ENCODE results near the gene HOXC11. TPM values are rescaled to one million over a fixed set of nuclear protein-coding genes. Genes with fewer than 3 reads are reported as not detected.

HOXC11 gene
- total and polyA plus RNA-seq, 2 of the 4 experiments (the other 2 are of a cell fraction), result not detected

- ChIA-PET CTCF (no interaction called here), POLR2A (ENCODE audit: unreplicated experiment) (no interaction called here)
- Histone ChIP-seq H3K9me3 (ENCODE audit: control insufficient read depth, insufficient read depth, low read length) (peaks cover 15% of the 10 kb centered on the region), H2BK5ac (ENCODE audit: low read depth, low read length, poor library complexity, severe bottlenecking) (no peak within 1 kb of the TSS), H3K56ac (ENCODE audit: extremely low read depth, insufficient read depth, low read length) (no peak within 1 kb of the TSS), H3K9ac (ENCODE audit: low read depth, low read length) (no peak within 1 kb of the TSS), H3K4me2 (ENCODE audit: low read depth, low read length) (peak within 1 kb of the TSS; percentile 50; the same call in 1 of the 2 replicates), H2AFZ (replicated peaks; ENCODE audit: low read length, poor library complexity) (peak within 1 kb of the TSS; percentile 14), H3K18ac (ENCODE audit: low read depth, low read length) (no peak within 1 kb of the TSS), H3K4me1 (ENCODE audit: control insufficient read depth, insufficient read depth, low read length) (peaks cover 2% of the 10 kb centered on the region; the same call in 1 of the 2 replicates), H3K27ac (ENCODE audit: insufficient read depth, low read length) (no peak within 1 kb of the TSS), H4K8ac (ENCODE audit: low read depth in 2 of 2, low read length in 2 of 2) (no peak within 1 kb of the TSS), H4K20me1 (ENCODE audit: insufficient read depth, low read length) (peaks cover 2% of the 10 kb centered on the region; the same call in 1 of the 2 replicates), H3K36me3 (ENCODE audit: control insufficient read depth, insufficient read depth, low read length) (no peaks in the 10 kb centered on the region), H3K14ac (replicated peaks; ENCODE audit: low read depth, low read length) (no peak within 1 kb of the TSS), H2BK20ac (ENCODE audit: low read depth, low read length) (no peak within 1 kb of the TSS), H3K4ac (ENCODE audit: low read depth, low read length) (no peak within 1 kb of the TSS), H2BK15ac (ENCODE audit: low read depth, low read length) (no peak within 1 kb of the TSS), H3K27me3 (ENCODE audit: control insufficient read depth, insufficient read depth, low read length) (peaks cover 97% of the 10 kb centered on the region), H2AK9ac (replicated peaks; ENCODE audit: low read depth, low read length, poor library complexity) (no peak within 1 kb of the TSS), H3K23ac (ENCODE audit: low read depth, low read length) (no peak within 1 kb of the TSS), H3K4me3 (ENCODE audit: insufficient read depth, low read depth, low read length) (no peak within 1 kb of the TSS), H2AK5ac (ENCODE audit: low read depth, low read length) (no peak within 1 kb of the TSS), H3K9me1 (ENCODE audit: insufficient read depth, low read length) (no peaks in the 10 kb centered on the region), H4K91ac (ENCODE audit: insufficient read depth, low read depth, low read length) (no peak within 1 kb of the TSS), H3K79me1 (ENCODE audit: low read depth in 1 of 2, low read length in 2 of 2) (no peaks in the 10 kb centered on the region), H2BK120ac (ENCODE audit: low read depth, low read length) (no peak within 1 kb of the TSS), H4K5ac (ENCODE audit: low read depth, low read length) (no peak within 1 kb of the TSS)
- in situ Hi-C loops (cut with MboI; ENCODE audit: low sequenced_read_pairs), result no loop called here
- ATAC-seq (ENCODE audit: low read depth), result no peak; the same call in 1 of the 2 replicates
- dilution Hi-C loops (cut with HindIII; ENCODE audit: low sequenced_read_pairs, unreplicated experiment), result no loop called here
- intact Hi-C loops (cut with micrococcal nuclease), result no loop called here
- WGBS, 2 experiments (ENCODE audit: extremely low coverage in 2 of 2, insufficient read length in 1 of 2), result 5% methylated on average over 4 of the region's 63 CpGs; no CpG with 5 or more reads in 1 of the 2 experiments
- BruUV-seq (replicated peaks), result no TSS peak
- TF ChIP-seq MAFK (IDR thresholded peaks at IDR 0.05; ENCODE audit: low read depth, low read length), result no peak
- TF ChIP-seq POLR2A (IDR thresholded peaks at IDR 0.05; ENCODE audit: low read depth, low read length), result no peak
- TF ChIP-seq SMC3 (IDR thresholded peaks at IDR 0.05; ENCODE audit: low read depth, low read length), result no peak
- no peak for TF ChIP-seq CHD1 (IDR thresholded peaks at IDR 0.05; ENCODE audit: low read depth, low read length)
- TF ChIP-seq, protein P1, sequence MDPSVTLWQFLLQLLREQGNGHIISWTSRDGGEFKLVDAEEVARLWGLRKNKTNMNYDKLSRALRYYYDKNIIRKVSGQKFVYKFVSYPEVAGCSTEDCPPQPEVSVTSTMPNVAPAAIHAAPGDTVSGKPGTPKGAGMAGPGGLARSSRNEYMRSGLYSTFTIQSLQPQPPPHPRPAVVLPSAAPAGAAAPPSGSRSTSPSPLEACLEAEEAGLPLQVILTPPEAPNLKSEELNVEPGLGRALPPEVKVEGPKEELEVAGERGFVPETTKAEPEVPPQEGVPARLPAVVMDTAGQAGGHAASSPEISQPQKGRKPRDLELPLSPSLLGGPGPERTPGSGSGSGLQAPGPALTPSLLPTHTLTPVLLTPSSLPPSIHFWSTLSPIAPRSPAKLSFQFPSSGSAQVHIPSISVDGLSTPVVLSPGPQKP (IDR thresholded peaks at IDR 0.05; ENCODE audit: borderline replicate concordance, low read depth, low read length), result no peak
- TF ChIP-seq MXI1 (IDR thresholded peaks at IDR 0.05; ENCODE audit: borderline replicate concordance, low read depth, low read length), result no peak
- TF ChIP-seq NFE2L2 (IDR thresholded peaks at IDR 0.05; ENCODE audit: low read depth, low read length), result no peak
- TF ChIP-seq MAZ (IDR thresholded peaks at IDR 0.05; ENCODE audit: borderline replicate concordance, low read depth, low read length), result no peak
- TF ChIP-seq RAD21 (IDR thresholded peaks at IDR 0.05; ENCODE audit: low read length), result no peak
- no peak for TF ChIP-seq RCOR1 (IDR thresholded peaks at IDR 0.05; ENCODE audit: insufficient replicate concordance, low read length)
- TF ChIP-seq, protein P2, sequence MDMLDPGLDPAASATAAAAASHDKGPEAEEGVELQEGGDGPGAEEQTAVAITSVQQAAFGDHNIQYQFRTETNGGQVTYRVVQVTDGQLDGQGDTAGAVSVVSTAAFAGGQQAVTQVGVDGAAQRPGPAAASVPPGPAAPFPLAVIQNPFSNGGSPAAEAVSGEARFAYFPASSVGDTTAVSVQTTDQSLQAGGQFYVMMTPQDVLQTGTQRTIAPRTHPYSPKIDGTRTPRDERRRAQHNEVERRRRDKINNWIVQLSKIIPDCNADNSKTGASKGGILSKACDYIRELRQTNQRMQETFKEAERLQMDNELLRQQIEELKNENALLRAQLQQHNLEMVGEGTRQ (IDR thresholded peaks at IDR 0.05; ENCODE audit: low read depth, low read length), result no peak
- no peak for TF ChIP-seq CEBPB (IDR thresholded peaks at IDR 0.05; ENCODE audit: low read depth, low read length)
- TF ChIP-seq FOS (IDR thresholded peaks at IDR 0.05; ENCODE audit: low read depth, low read length), result no peak
- TF ChIP-seq, protein P3, sequence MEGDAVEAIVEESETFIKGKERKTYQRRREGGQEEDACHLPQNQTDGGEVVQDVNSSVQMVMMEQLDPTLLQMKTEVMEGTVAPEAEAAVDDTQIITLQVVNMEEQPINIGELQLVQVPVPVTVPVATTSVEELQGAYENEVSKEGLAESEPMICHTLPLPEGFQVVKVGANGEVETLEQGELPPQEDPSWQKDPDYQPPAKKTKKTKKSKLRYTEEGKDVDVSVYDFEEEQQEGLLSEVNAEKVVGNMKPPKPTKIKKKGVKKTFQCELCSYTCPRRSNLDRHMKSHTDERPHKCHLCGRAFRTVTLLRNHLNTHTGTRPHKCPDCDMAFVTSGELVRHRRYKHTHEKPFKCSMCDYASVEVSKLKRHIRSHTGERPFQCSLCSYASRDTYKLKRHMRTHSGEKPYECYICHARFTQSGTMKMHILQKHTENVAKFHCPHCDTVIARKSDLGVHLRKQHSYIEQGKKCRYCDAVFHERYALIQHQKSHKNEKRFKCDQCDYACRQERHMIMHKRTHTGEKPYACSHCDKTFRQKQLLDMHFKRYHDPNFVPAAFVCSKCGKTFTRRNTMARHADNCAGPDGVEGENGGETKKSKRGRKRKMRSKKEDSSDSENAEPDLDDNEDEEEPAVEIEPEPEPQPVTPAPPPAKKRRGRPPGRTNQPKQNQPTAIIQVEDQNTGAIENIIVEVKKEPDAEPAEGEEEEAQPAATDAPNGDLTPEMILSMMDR (conservative IDR thresholded peaks at IDR 0.05; ENCODE audit: low read depth, low read length), result no peak
- no peak for DNase-seq
These were observed 1.4 kb downstream of the HOXC11 start, which contains the start of gene HOTAIR for GRCh38 chr12:53974084-53975063. Gene HOTAIR (minus strand): TSS chr12:53974954.
